ENCODE data around the gene NUB1. TPM values are rescaled to one million over a fixed set of nuclear protein-coding genes. Genes with fewer than 3 reads are reported as not detected.

NUB1 gene
- total and polyA plus RNA-seq, 7 experiments from 2014 or later: 58.1 to 116 (median 80.1) TPM

GRCh38 chr7:151402029-151402835 is 60.6 kb downstream of the NUB1 start:
- no peak overlapping the region for H3K27ac ChIP-seq (ENCODE audit: low read depth, low read length)
- no peak overlapping the region for H3K4me3 ChIP-seq (ENCODE audit: low read length)
- ChIA-PET CTCF (interaction anchor here (0.7 to 1.5 kb wide), 2 partner anchors 26 to 46 kb away, joined by 3 to 7 read pairs; no protein-coding TSS in a partner anchor), POLR2A (no interaction called here)
- H3K27me3 ChIP-seq (ENCODE audit: control insufficient read depth in 2 of 2, insufficient read depth in 2 of 2, low read length in 2 of 2): no peaks in the 10 kb centered on the region
- no peaks in the 10 kb centered on the region for H3K36me3 ChIP-seq (ENCODE audit: control insufficient read depth in 2 of 3, insufficient read depth in 3 of 3, low read length in 3 of 3)
- no peaks in the 10 kb centered on the region for H3K4me1 ChIP-seq (ENCODE audit: control insufficient read depth in 2 of 2, insufficient read depth in 2 of 2, low read length in 2 of 2)
- Mint-ChIP-seq H3K27ac (no peak overlapping the region), H3K9me3 (peaks cover 0 to 6% (median 0%) of the 10 kb centered on the region in 11 donors), H3K4me1 (peaks cover 0 to 11% (median 4%) of the 10 kb centered on the region in 7 donors), H3K36me3 (no peaks in the 10 kb centered on the region), H3K4me3 (no peak overlapping the region), H3K27me3 (peaks cover 0 to 12% (median 0%) of the 10 kb centered on the region in 5 donors)
- ATAC-seq (no peak), DNase-seq (no peak)
- intact Hi-C loops (cut with micrococcal nuclease): no loop called here
- peaks cover 0 to 6% (median 0%) of the 10 kb centered on the region in 3 experiments for H3K9me3 ChIP-seq (ENCODE audit: control insufficient read depth in 2 of 3, low read length in 3 of 3)

GRCh38 chr7:151403764-151404163 is 62.2 kb downstream of the NUB1 start:
- no peaks in the 10 kb centered on the region for H3K36me3 Mint-ChIP-seq
- ChIA-PET CTCF (no interaction called here), POLR2A (no interaction called here)
- peaks cover 3 to 22% (median 5%) of the 10 kb centered on the region in 5 donors for H3K27me3 Mint-ChIP-seq
- H3K4me3 Mint-ChIP-seq: no peak overlapping the region
- H3K27ac ChIP-seq (ENCODE audit: low read depth, low read length): no peak overlapping the region
- H3K4me1 ChIP-seq (ENCODE audit: control insufficient read depth in 2 of 2, insufficient read depth in 2 of 2, low read length in 2 of 2): peaks cover 4 to 5% of the 10 kb centered on the region in 2 donors
- H3K9me3 Mint-ChIP-seq: no peaks in the 10 kb centered on the region
- intact Hi-C loops (cut with micrococcal nuclease): no loop called here
- ATAC-seq (no peak), DNase-seq (no peak)
- H3K36me3 ChIP-seq (ENCODE audit: control insufficient read depth in 2 of 3, insufficient read depth in 3 of 3, low read length in 3 of 3): no peaks in the 10 kb centered on the region
- H3K4me1 Mint-ChIP-seq: peaks cover 3 to 9% (median 4%) of the 10 kb centered on the region in 7 donors
- H3K9me3 ChIP-seq (ENCODE audit: control insufficient read depth in 2 of 3, low read length in 3 of 3): no peaks in the 10 kb centered on the region
- peaks cover 0 to 6% of the 10 kb centered on the region in 2 donors for H3K27me3 ChIP-seq (ENCODE audit: control insufficient read depth in 2 of 2, insufficient read depth in 2 of 2, low read length in 2 of 2)
- H3K27ac Mint-ChIP-seq: no peak overlapping the region
- no peak overlapping the region for H3K4me3 ChIP-seq (ENCODE audit: low read length)

DNA sequence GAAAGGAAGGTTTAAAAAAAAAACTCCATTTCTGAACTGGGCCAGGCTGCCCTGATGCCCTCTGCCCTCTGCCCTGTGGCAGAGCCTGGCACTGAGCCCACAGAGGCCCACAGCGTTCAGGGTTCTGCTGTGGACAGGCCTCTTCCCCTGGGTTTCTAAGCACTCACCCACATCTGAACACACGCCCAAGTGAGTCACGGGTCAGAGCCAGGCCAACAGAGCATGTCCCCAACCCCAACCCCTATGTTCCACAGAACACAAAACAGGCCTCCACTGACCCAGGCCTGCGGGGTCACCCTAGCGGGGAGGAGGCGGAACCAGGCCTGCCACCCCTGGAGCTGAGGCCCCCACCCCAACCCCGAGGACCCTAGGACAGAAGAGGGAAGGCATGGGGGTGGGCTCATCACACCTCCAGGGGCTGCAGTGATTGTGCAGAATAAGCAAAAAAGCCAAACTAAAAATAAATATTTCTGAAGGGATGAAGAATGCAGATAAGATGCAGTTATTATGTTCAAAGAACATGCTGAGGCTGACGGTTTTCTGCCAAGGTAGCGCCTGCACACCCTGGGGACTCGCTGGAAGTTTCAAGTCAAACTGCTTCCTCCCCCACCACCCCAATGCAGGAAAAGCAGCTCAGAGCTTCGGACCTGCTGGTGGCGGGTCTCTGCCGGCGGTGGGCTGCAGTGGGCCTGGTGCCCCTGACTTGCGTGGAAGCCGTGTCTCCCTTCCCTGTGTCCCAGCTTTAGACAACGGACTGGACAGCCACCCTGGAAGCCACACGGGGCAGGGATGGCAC is 62.8 kb downstream of the NUB1 start:
- intact Hi-C loops (cut with micrococcal nuclease): loop anchor here in 1 of 2 donors (5.0 kb wide), 1 partner anchor 37 kb away; no protein-coding TSS in a partner anchor
- no peak overlapping the region for H3K27ac Mint-ChIP-seq

GRCh38 chr7:151405056-151405455 is 63.4 kb downstream of the NUB1 start:
- Histone ChIP-seq H3K4me3 (ENCODE audit: low read length) (no peak overlapping the region), H3K27me3 (ENCODE audit: control insufficient read depth in 2 of 2, insufficient read depth in 2 of 2, low read length in 2 of 2) (peaks cover 0 to 8% of the 10 kb centered on the region in 2 donors), H3K4me1 (ENCODE audit: control insufficient read depth in 2 of 2, insufficient read depth in 2 of 2, low read length in 2 of 2) (peaks cover 4 to 16% of the 10 kb centered on the region in 2 donors), H3K36me3 (ENCODE audit: control insufficient read depth in 2 of 3, insufficient read depth in 3 of 3, low read length in 3 of 3) (no peaks in the 10 kb centered on the region), H3K9me3 (ENCODE audit: control insufficient read depth in 2 of 3, low read length in 3 of 3) (no peaks in the 10 kb centered on the region), H3K27ac (ENCODE audit: low read depth, low read length) (no peak overlapping the region)
- ChIA-PET POLR2A (no interaction called here), CTCF (no interaction called here)
- DNase-seq (no peak), ATAC-seq (no peak)
- Mint-ChIP-seq H3K4me1 (peaks cover 5 to 12% (median 8%) of the 10 kb centered on the region in 7 donors), H3K27me3 (peaks cover 4 to 26% (median 8%) of the 10 kb centered on the region in 5 donors), H3K4me3 (no peak overlapping the region), H3K36me3 (no peaks in the 10 kb centered on the region), H3K27ac (no peak overlapping the region), H3K9me3 (no peaks in the 10 kb centered on the region)
- intact Hi-C loops (cut with micrococcal nuclease): loop anchor here in 1 of 2 donors (5.0 kb wide), 1 partner anchor 38 kb away; no protein-coding TSS in a partner anchor

More for the DNA sequence above, 62.8 kb downstream of the NUB1 start:
- Histone ChIP-seq H3K9me3 (ENCODE audit: control insufficient read depth in 2 of 3, low read length in 3 of 3) (no peaks in the 10 kb centered on the region), H3K36me3 (ENCODE audit: control insufficient read depth in 2 of 3, insufficient read depth in 3 of 3, low read length in 3 of 3) (no peaks in the 10 kb centered on the region), H3K27me3 (ENCODE audit: control insufficient read depth in 2 of 2, insufficient read depth in 2 of 2, low read length in 2 of 2) (peaks cover 0 to 8% of the 10 kb centered on the region in 2 donors), H3K4me3 (ENCODE audit: low read length) (no peak overlapping the region), H3K27ac (ENCODE audit: low read depth, low read length) (no peak overlapping the region), H3K4me1 (ENCODE audit: control insufficient read depth in 2 of 2, insufficient read depth in 2 of 2, low read length in 2 of 2) (peaks cover 4 to 11% of the 10 kb centered on the region in 2 donors)
- no peak overlapping the region for H3K4me3 Mint-ChIP-seq
- no peaks in the 10 kb centered on the region for H3K9me3 Mint-ChIP-seq
- DNase-seq: no peak
- peaks cover 4 to 26% (median 8%) of the 10 kb centered on the region in 5 donors for H3K27me3 Mint-ChIP-seq
- H3K36me3 Mint-ChIP-seq: no peaks in the 10 kb centered on the region
- ChIA-PET POLR2A (no interaction called here), CTCF (no interaction called here)
- peak; percentile 25 for ATAC-seq
- peaks cover 5 to 12% (median 8%) of the 10 kb centered on the region in 7 donors for H3K4me1 Mint-ChIP-seq

- Histone ChIP-seq H3K9me3 (ENCODE audit: control insufficient read depth in 2 of 3, low read length in 3 of 3) (no peaks in the 10 kb centered on the region), H3K27ac (ENCODE audit: low read depth, low read length) (no peak overlapping the region), H3K4me1 (ENCODE audit: control insufficient read depth in 2 of 2, insufficient read depth in 2 of 2, low read length in 2 of 2) (peaks cover 4 to 21% of the 10 kb centered on the region in 2 donors), H3K36me3 (ENCODE audit: control insufficient read depth in 2 of 3, insufficient read depth in 3 of 3, low read length in 3 of 3) (no peaks in the 10 kb centered on the region), H3K4me3 (ENCODE audit: low read length) (no peak overlapping the region), H3K27me3 (ENCODE audit: control insufficient read depth in 2 of 2, insufficient read depth in 2 of 2, low read length in 2 of 2) (peaks cover 0 to 8% of the 10 kb centered on the region in 2 donors)
- CTCF ChIA-PET: no interaction called here
- H3K4me3 Mint-ChIP-seq: no peak overlapping the region
- H3K4me1 Mint-ChIP-seq: peaks cover 6 to 12% (median 8%) of the 10 kb centered on the region in 7 donors
- no peaks in the 10 kb centered on the region for H3K36me3 Mint-ChIP-seq
- H3K27ac Mint-ChIP-seq: no peak overlapping the region
- H3K9me3 Mint-ChIP-seq: no peaks in the 10 kb centered on the region
- DNase-seq (no peak), ATAC-seq (no peak)
- intact Hi-C loops (cut with micrococcal nuclease): loop anchor here in 1 of 2 donors (5.0 kb wide), 1 partner anchor 38 kb away; no protein-coding TSS in a partner anchor
- H3K27me3 Mint-ChIP-seq: peaks cover 5 to 30% (median 9%) of the 10 kb centered on the region in 5 donors
- POLR2A ChIA-PET: no interaction called here
Observed at GRCh38 chr7:151405588-151405987, 64.0 kb downstream of the NUB1 start.

- CTCF ChIA-PET: no interaction called here
- H3K9me3 Mint-ChIP-seq: no peaks in the 10 kb centered on the region
- no peak for ATAC-seq
- H3K4me3 Mint-ChIP-seq: no peak overlapping the region
- no peak for DNase-seq
- H3K4me1 Mint-ChIP-seq: peaks cover 8 to 16% (median 14%) of the 10 kb centered on the region in 7 donors
- H3K27me3 Mint-ChIP-seq: peaks cover 11 to 37% (median 16%) of the 10 kb centered on the region in 5 donors
- Histone ChIP-seq H3K36me3 (ENCODE audit: control insufficient read depth in 2 of 3, insufficient read depth in 3 of 3, low read length in 3 of 3) (no peaks in the 10 kb centered on the region), H3K9me3 (ENCODE audit: control insufficient read depth in 2 of 3, low read length in 3 of 3) (no peaks in the 10 kb centered on the region), H3K27me3 (ENCODE audit: control insufficient read depth in 2 of 2, insufficient read depth in 2 of 2, low read length in 2 of 2) (peaks cover 0 to 8% of the 10 kb centered on the region in 2 donors), H3K4me1 (ENCODE audit: control insufficient read depth in 2 of 2, insufficient read depth in 2 of 2, low read length in 2 of 2) (peaks cover 9 to 24% of the 10 kb centered on the region in 2 donors), H3K27ac (ENCODE audit: low read depth, low read length) (no peak overlapping the region), H3K4me3 (ENCODE audit: low read length) (no peak overlapping the region)
- POLR2A ChIA-PET: no interaction called here
- H3K27ac Mint-ChIP-seq: no peak overlapping the region
- intact Hi-C loops (cut with micrococcal nuclease): loop anchor here in 1 of 2 donors (5.0 kb wide), 1 partner anchor 39 kb away; no protein-coding TSS in a partner anchor
- no peaks in the 10 kb centered on the region for H3K36me3 Mint-ChIP-seq
Observed at GRCh38 chr7:151406051-151406875, 64.7 kb downstream of the NUB1 start.
